GM18520 (cell line): Measurements from ENCODE around the gene UBR3.

ENCODE experiments used
- ATAC-seq: cut with Tn5 transposase; IDR thresholded peaks from one replicate; pipeline ENCODE4 v1.9.1; 2021; ENCODE audit not compliant: unreplicated experiment

UBR3 gene

DNA sequence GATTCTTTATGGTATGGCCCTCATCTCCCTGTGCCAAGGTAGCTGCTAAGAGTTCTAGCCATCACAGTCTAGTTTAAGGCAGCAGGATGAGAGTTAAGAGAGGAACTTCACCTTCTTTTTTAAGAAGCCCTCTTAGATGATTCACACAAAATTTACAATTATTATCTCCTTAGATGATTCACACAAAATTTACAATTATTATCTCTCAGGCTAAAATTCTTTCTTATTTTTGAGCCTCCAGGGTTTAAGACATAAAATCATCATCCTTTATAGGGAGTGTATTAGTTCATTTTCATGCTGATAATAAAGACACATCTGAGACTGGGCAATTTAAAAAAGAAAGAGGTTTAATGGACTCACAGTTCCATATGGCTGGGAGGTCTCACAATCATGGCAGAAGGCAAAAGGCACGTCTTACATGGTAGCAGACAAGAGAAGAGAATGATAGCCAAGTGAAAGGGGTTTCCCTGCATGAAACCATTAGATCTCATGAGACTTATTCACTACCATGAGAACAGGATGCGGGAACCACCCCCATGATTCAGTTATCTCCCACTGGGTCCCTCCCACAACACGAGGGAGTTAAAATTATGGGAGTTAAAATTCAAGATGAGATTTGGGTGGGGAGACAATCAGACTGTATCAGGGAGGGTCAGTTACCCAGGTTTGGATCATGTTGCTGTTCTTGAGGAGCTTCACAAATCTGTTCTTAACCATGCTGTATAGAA, 217.7 kb downstream of the UBR3 start:
- no peak for ATAC-seq

DNA sequence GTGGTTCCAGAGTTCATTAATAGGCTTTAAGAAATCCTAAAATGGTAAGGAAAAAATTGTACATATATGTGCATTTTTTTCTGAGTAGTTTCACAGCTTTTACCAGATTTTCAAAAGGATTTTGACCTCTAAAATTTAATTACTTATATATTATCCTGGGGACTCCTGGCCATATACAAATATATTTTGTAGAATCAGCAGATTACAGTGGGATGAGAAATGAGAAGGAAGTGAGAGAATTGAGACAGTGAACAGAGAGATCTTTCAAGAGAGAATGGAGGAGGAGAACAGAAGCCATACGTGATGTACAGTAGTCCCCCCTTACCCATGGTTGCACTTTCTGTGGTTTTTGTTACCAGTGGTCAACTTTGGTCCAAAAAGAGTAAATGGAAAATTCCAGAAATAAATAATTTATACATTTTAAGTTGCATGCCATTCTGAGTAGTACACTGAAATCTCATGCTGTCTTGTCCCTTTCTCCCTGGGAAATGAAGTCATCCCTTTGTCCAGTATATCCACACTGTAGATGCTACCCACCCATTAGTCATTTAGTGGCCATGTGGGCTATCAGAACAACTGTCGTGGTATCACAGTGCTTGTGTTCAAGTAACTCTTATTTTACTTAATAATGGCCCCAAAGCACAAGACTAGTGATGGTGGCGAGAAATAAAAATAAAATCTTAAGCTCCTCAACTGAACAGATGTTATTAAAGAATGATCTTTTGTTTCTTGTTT, 220.2 kb downstream of the UBR3 start:
- ATAC-seq: no peak

DNA sequence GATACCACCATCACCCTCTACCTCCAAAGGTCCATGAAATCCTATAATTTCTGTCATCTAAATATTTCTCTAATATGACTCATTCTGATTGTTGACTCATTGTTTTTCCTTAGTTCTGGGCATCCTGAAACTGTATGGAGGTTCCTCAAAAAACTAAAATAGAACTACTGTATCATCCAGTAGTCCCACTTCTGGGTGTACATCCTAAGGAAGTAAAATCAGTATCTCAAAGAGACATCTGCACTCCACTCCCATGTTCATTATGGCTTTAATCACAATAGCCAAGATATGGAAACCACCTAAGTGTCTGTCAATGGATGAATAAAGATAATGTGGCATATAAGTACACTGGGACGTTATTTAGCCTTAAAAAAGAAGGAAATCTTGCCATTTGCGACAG, 224.9 kb downstream of the UBR3 start:
- no peak for ATAC-seq

DNA sequence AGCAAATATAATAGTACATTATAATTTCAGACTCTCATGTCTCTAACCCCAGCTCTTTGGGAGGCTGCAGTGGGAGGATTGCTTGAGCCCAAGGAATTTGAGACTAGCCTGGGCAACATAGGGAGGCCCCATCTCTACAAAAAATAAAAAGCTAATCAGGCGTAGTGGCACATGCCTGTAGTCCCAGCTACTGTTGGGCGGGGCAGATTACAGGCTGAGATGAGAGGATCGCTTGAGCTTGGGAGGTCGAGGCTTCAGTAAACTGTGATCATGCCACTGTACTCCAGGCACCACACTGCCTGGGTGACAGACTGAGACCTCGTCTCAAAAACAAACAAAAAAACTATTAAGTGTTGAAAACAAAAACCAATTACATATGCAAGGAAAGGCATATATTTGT, 227.7 kb downstream of the UBR3 start:
- ATAC-seq: no peak

DNA sequence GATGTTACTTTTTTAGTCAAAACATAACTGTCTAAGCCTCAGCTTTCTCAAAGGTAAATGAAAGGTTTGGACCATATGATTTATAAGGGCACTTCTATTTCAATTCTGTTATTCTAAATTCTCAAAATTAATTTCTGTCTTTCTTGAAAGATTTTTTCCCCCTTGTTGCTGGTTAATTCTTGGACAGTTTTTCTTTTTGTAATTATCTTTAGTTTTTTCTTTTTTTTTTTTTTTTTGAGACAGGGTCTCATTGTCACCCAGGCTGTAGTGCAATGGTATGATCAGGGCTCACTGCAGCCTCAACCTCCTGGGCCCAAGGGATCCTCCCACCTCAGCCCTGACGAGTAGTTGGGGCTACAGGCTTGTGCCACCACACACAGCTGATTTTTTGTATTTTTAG, 229.6 kb downstream of the UBR3 start:
- no peak for ATAC-seq

DNA sequence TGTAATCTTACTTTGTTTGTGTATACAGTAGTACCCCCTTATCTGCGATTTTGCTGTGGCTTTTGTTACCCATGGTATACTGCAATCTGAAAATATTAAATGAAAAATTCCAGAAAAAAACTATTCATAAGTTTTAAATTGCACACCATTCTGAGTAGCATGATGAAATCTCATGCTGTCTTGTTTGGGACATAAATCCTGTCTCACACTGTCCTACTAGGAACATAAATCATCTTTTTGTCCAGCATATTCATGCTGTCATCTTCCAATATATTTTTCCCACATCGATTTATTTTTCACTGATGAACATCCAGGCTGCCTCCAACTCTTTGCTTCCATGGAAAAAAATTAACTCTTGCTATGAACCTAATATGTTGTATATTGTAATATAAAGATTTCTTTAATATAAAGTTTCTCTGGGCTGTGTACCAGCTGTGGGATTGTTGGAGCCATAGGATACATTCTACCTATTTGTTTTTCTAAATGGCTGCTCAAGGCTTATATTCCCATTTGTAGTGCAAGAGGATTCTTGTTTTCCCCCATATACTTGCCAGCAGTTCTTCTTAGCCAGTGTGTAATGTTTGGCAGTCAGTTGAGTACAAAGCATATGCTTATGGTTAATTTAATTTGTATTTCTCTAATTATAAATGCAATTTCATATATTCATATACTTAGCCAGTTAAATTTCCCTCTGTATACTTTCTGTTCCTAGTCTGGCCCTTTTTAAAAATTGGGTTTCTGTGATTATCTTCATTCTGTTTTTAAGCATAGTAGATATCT, 236.4 kb downstream of the UBR3 start:
- ATAC-seq: no peak

DNA sequence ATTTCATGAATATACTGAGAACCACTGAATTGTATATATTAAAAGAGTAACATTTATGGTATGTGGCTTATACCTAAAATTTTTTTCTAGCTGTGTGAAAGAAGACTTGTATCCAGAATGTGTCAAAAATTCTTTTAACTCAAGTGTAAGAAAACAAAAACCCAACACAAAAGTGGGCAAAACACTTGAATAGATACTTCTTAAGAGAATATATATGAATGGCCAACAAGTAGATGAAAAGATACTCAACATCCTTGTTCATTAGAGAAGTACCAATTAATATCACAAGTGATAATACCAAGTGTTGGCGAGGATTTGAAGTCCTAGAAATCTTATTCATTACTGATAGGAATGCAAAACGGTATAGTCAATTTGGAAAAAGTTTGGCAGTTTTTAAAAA, 243.5 kb downstream of the UBR3 start:
- ATAC-seq: no peak

DNA sequence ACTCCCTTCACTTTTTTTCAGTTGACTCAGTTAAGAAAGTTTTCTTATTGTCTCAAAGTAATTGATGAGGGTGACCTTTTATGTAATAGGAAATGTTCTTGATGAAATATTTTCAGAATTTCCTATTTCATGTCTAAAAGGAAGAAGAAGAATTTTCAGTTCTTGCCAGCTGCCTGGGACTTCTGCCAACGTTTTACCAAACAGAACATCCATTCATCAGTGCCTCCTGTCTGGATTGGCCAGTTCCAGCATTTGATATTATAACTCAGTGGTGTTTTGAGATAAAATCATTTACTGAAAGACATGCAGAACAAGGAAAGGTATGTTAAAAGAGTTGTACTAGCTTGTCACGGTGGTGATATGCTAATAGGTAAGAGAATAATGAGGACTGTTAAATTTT, 246.0 kb downstream of the UBR3 start:
- no peak for ATAC-seq

DNA sequence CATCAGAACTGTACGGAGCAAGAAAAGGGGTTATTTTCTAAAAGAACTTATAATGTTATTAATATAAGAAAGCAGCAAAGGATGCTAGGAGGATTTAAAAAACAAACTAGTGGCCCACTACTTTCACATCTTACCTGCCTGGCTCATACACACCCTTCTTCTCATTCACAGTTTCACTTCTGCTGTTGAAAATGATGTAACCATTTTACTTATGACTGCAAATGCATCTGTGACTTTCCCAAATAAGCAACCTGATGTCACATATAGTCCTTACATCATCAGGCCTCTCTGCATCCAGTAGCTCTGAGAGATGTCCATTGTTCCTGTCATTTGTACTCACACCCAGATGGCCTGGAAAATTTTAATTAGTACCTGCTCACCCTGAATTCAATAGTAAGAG, 248.9 kb downstream of the UBR3 start:
- no peak for ATAC-seq

DNA sequence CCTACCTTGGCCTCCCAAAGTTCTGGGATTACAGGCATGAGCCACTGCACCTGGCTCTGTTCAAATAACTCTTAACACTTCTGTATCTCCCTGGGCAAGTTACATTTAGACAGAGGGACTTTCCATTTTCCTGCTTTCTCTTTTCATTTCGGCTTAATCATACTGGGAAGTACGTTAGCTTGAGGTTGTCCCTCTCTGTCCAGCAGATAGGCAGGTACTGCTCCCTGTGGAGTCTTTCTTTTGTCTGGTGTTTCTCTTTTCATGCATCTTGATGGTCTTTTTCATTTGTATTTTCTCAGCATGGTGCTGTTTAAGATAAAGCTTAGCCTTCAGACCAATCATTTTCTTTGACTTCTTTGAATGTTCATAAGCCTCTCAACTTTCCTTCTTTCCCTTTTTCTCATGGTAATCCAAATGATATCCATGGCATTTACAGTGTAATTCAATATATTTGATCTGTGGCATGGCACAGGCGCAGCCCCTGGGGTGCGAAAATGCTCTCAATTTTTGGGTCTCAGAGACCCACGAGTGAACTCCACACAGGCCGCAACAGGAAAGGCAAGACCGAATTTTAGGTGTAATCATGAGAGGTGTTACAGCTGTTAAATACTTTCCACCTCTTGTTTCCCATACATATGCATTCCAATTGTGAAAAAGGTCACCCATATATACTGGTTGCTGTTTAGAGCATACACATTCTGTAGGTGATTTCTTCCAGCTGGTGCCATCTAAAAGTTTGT, 250.7 kb downstream of the UBR3 start:
- ATAC-seq: no peak

DNA sequence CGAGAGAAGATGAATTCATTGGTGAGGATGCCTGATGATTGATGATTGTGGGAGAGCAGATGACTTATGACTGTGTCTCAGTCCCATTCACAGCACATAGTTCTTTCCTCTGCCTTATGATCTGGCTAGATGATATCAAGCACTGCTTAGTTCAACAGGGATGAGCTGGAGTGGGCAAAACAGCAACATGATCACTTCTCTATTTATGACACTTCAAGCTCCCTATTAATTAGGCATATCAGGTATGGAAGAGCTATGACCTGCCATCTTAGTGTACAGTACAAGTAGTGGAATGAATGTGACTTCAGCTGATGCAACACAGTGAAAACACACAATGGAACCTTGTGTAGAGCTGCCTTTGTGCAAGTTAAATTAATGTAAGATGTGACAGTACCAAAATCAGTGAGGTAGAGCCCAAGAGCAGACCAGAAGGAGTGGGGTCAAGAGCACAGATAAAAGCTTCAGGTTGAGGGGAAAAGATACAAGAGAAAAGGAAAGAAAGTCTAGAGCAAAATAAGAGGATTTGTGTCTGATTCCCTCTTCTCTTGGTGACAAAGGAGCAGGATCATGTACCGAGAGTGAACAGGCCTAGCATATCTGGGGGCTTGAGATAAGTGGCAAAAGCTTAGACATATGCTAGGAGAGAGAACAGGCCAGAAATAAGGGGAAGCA, 257.7 kb downstream of the UBR3 start:
- ATAC-seq: no peak

DNA sequence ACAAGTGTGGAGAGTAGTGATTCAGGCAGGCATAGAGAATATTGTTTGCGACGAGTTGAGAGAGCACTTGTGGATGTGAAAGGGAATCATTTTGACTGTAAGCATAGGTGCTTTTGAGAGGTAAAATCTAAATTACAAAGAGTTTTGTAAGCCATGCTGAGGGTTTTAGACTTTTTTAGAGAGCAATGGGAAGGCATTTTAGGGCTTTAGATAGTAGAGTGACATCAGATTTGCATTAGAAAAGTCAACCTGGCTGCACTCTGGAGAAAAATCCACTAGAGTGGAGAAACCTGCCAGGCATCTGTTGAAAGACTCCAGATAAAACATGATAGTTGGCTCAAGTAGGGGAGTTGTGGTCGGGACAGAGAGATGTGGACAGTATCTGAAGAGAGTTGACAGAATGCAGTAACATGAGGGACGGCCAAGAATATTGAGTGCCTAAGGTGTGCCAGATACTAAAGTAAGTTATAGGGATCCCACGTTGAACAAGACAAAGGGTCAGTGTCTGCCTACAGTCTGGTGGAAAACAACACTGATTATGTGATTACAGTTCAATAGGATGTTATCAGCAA, 258.9 kb downstream of the UBR3 start:
- no peak for ATAC-seq

DNA sequence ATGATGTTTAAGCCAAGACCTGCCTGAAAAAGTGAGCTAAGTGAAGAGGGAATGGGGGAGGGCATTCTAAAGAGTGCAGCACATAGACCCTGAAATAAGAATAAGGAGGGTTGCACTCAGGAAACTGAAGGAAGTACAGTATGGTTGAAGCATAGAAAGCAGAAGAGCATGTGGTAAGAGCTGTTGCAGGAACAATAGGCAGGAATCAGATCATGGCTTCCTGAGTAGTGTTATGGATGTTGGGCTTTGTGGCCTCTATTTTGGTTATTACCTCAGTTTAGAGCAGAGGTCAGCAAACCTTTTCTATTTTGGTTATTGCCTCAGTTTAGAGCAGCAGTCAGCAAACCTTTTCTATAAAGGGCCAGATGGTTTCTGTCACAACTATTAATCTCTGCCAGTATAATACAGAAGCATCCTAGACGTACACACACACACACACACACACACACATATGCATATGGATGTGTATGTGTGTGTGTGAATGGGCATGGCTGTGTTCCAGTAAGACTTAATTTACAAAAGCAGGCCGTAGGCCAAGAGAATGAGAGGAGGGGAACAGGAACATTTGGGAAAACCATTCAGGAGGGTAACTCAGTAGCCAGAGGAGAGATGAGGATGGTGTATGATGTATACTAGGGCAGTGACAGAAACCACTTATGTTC, 259.6 kb downstream of the UBR3 start:
- ATAC-seq: no peak

DNA sequence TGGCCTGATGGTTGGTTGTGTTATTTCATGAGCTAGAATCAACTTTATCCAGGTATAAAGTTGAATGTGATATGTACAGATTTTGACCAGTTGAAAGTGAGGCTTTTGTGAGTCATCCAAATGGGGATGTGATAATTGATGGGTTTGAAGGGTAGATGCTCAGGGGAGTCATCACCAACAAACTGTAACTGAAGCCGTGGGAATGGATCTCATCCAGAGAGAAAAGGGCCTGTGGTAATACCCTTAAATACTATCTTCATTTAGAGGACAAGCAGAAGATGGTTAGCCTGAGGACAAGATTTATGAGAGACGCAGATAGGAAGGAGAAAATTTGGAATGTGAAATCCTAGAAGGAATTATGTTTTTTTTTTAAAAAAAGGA, 260.1 kb downstream of the UBR3 start:
- ATAC-seq: no peak

DNA sequence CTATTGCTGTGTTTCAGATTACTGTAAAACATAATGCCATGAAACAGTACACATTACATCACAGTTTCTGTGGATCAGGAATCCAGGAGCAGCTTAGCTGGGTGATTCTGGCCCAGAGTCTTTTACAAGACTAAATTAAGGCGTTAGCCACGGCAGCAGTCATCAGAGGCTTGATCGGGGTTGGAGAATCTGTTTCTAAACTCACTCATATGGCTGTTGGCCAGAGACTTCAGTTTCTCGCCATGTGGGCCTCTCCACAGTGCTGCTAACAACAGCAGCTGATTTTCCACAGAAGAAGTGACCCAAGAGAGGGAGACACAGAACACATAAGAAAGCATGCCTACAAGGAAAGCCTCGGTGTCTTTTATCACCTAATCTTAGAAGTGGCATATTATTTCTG, 261.5 kb downstream of the UBR3 start:
- no peak for ATAC-seq

DNA sequence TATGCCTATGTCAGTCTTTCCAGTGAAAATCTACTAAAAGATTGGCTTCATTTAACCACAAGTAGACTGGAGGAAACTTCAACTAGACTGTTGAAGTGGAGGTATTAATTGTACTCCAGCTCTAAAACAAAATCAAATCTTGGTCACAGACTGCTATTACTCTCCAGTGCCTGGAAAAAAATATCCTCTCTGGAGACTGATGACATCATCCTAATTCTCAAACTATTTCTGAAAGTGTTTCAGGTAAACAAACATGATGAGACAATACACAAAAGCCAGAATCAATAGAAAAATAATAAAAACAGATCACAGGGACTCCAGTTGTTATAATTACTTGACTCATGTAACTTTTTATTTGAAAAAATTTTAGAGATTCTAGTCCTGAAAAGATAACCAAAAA, 263.0 kb downstream of the UBR3 start:
- ATAC-seq: no peak

DNA sequence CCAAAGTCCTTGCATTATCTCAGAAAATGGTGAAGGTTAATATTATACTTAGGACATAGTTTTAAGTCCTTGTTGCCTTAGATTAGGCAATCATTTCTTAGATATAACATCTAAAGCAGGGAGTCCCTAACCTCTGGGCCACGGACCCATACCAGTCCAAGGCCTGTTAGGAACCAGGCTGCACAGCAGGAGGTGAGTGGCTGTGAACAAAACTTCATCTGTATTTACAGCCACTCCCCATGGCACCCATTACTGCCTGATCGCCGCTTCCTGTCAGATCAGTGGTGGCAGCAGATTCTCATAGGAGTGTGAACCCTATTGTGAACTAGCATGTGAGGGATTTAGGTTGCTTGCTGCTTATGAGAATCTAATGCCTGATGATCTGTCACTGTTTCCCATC, 264.2 kb downstream of the UBR3 start:
- ATAC-seq: no peak

DNA sequence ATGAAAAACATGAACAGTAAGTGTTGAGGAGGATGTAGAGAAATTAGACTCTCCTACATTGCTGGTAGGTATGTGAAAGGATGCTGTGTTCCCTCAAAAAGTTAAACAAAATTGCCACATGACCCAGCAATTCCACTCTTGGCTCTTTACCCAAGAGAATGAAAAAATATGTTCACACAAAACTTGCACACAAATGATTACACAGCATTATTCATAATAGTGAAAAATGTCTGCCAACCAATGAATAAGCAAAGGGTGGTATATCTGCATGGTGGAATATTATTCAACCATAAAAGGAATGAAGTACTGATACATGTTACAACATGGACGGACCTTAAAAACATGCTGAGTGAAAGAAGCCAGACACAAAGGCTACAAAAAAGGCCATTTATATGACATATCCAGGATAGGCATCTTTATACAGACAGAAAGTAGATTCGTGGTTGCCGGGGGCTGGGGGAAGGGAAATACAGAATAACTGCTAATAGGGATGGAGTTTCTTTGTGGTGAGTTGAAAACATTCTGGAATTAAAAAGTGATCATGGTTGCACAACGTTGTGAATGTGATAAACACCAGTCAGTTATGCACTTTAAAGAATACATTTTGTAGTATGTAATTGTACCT, 265.3 kb downstream of the UBR3 start:
- no peak for ATAC-seq

DNA sequence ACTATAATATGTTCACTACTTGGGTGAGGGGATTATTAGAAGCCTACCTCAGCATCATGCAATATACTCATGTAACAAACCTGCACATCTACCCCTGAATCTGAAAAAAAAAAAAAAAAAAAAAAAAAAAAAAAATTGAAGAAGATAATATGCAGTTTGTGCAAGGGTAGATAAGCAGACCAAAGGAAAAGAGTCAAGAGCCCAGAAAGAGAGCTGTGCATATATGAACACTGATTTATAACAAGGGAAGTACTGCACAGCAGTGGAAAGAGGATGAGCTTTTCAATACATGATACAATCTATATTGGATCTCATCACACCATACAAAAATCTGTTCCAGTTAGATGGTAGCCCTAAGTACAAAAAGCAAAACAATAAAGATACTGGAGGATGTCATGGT, 268.1 kb downstream of the UBR3 start:
- no peak for ATAC-seq
